GM12874 (cell line): Measurements from ENCODE around the gene SLC22A4.

Experiments
- TF ChIP-seq, protein P1 (sequence below): IDR thresholded peaks from 2 replicates; pipeline ENCODE4 v1.5.1; 2011; ENCODE audit warnings: low read depth, mild to moderate bottlenecking, control low read depth, low read length, moderate library complexity; ENCODE audit not compliant: insufficient read depth

SLC22A4 gene

DNA sequence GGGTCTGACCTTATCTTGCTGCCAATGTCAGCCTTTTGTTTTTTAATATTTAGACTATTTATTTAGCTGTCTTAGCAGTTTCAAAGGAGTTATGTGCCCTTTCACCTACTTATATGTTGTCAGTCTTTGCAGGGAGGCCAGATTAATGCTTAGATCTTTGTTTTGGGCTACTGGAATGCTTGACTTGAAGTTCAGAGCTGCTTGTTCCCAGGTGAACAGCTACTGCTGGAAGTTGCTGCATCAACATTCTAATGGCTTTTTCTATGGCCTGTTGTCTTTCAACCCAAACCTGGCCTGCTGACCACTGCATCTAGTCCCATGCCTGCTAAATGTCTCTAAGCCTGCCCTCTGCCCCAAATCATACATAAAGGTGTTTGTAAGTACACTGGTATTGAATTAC is 78.3 kb downstream of the SLC22A4 start:
- TF ChIP-seq, protein P1, sequence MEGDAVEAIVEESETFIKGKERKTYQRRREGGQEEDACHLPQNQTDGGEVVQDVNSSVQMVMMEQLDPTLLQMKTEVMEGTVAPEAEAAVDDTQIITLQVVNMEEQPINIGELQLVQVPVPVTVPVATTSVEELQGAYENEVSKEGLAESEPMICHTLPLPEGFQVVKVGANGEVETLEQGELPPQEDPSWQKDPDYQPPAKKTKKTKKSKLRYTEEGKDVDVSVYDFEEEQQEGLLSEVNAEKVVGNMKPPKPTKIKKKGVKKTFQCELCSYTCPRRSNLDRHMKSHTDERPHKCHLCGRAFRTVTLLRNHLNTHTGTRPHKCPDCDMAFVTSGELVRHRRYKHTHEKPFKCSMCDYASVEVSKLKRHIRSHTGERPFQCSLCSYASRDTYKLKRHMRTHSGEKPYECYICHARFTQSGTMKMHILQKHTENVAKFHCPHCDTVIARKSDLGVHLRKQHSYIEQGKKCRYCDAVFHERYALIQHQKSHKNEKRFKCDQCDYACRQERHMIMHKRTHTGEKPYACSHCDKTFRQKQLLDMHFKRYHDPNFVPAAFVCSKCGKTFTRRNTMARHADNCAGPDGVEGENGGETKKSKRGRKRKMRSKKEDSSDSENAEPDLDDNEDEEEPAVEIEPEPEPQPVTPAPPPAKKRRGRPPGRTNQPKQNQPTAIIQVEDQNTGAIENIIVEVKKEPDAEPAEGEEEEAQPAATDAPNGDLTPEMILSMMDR, result no peak

DNA sequence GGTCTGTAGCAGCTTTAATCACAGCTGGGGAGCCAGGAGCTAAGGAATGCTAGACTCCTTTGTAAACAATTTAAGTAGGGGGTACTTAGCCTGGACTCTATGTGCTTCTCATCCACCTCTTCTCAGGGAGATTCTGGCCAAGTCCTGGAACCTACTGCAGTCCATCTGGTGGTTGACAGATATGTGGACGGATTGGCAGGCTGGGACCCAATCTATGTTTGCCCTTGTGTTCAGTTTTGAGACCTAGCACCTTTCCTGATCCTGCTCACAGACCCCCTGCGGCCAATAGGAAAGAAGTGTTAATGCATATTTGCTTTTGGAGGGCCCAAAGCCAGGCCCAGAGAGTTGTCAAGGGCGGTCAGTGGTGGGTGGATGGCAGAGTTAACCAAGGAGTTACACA is 81.8 kb downstream of the SLC22A4 start:
- TF ChIP-seq, protein P1, result no peak

DNA sequence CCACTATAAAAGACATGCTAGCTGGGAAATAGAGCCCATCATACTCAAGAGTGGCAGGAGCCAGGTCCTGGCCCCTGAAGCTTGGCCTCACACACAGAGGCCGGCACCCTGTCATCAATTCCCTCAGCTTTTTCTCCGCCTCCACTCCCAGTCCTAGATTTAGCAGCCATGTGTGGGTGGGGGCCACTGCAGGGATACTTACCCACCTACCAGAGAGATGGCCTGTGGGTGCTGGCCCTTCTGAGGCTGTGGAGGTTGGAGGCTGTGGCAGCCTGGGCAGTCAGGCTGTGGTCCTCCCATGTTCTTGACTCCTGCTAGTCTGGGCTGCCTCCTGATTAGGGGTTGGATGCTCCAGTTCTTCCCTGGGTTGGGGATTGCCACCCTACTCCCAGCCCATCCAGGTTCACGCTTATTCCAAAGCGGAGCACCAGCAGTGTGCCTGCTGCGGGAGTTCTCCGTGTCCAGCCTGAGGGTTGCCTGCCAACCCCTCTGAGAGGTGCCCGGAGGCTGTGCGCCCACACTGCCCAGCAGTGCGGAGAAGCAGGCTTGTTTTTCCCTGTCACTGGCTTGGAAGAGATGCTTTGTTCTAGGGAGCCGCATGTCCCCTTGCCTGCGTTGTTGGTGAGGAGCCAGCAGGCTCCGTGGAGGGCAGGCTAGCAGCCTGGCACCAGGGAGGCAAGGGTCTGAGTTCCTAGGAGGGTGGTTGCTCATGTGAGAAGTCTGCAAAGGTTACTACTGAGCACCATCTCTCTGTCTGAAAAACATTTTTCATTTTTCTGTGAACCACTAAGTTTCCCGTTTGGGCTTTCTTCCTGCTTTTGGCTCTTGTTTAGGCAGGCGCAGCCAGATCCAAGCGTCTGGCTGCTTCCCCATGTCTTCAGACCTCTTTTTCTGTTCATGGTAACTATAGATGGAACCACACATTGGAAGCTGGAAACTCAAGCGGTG is 82.8 kb downstream of the SLC22A4 start:
- TF ChIP-seq, protein P1, result no peak

DNA sequence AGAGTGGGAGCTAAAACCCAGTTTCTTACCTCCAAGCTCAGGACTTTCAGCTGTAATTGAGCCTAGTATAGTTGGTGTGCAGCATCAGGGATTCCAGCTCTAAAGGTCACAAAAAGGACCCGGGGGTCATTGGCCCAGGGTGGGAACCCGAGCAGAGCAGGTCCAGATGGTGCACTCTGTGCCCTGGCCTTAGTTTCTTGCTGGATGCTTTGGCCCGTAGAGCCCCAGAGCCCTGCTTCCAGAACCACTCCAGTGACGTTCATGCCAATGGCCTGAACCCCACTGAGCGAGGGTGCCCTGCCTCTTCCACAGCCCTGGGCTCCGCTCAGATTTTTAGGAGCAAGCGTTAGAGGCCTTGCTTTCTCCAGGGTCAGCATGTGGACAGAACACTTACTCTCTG is 83.5 kb downstream of the SLC22A4 start:
- TF ChIP-seq, protein P1, result no peak

DNA sequence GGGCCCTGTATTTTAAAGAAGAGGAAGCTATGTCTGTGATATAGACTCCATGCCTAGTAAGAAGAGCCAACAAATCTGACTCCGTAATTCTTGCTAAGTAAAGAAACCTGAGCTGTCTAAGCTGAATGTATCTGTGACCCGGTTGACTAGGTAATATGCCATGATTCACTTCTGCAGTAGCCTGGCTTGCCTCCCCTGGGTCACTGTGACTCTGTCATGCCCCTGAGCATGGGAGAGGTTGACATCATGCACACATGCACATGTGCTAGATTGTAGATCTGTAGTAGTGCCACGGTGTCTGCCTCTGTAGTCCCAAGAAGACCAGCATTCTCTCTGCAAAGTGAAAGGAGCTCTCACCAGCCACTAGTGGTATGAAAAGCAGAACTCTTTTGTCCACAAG is 84.4 kb downstream of the SLC22A4 start:
- TF ChIP-seq, protein P1, result no peak

DNA sequence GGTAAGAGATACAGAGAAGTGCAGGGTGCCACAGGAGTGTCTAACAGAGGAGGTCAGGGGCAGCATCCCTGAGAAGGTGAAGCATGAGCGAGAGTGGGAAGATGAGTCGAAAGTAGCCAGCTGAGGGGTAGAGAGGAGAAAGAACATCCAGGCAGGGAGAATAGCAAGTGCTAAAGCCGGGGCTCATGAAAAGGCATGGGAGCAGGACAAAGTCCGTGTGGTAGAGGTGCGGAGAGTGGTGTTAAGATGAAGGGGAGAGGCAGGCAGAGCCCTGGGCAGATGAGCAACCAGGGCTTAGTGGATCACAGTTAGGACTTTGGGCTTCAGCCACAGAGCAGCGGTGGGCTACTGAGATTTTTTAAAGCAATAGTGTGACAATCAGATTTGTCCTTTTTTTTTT is 85.9 kb downstream of the SLC22A4 start:
- TF ChIP-seq, protein P1, result no peak

DNA sequence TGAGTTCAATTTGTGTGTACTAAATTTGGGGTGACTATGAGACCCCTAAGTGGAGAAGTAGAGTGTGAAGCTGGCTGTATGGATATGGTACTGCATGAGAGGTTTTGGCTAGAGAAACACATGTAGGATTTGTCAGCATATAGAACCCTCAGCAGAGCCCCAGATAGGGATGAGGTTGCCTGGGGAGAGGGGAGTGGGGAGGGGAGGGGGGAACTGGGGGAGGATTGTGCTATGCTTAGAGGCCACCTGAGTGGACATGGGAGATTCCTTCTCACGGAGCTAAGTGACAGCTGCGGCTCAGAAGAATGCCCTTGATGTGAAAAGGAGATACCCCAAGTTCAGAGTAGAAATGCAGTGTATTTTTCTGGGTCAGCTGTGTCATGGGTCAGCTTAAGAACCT is 86.5 kb downstream of the SLC22A4 start:
- TF ChIP-seq, protein P1, result no peak
